Kidney (tissue), 14 donors: ENCODE measurements around the gene PLCB1. TPM values are rescaled to one million over a fixed set of nuclear protein-coding genes. Genes with fewer than 3 reads are reported as not detected.

Source experiments
- DNase-seq, 5 donors: peaks; one replicate each; pipeline ENCODE4 v3.0.0-alpha.2; 2013 to 2020
- FAIRE-seq: peaks from 2 replicates; lab custom pipeline; 2012; peaks lifted over from hg19 to GRCh38; lab: Jason Lieb, UNC
- H3K27ac ChIP-seq, 2 donors: one replicate each; pipeline ENCODE4 v1.7.0; 2013; ENCODE audit warnings: low read depth in 2 of 2, low read length in 2 of 2, inconsistent platforms in 1 of 2
- H3K27me3 ChIP-seq: one replicate; pipeline ENCODE4 v1.7.1; 2013; ENCODE audit warnings: low read length, inconsistent platforms; ENCODE audit not compliant: control insufficient read depth, insufficient read depth
- H3K36me3 ChIP-seq, 3 donors: one replicate each; pipeline versions ENCODE4 v1.7.0 to v1.7.1; 2013; ENCODE audit warnings: low read length in 3 of 3, control low read depth in 1 of 3, inconsistent platforms in 1 of 3; ENCODE audit not compliant: insufficient read depth in 3 of 3, control insufficient read depth in 2 of 3
- H3K4me1 ChIP-seq, 3 donors: one replicate each; pipeline versions ENCODE4 v1.7.0 to v1.7.1; 2013; ENCODE audit warnings: low read length in 3 of 3, inconsistent platforms in 1 of 3, low read depth in 1 of 3; ENCODE audit not compliant: control insufficient read depth in 2 of 3, insufficient read depth in 2 of 3
- H3K4me3 ChIP-seq, 3 donors: one replicate each; pipeline versions ENCODE4 v1.7.0 to v1.8.1; 2013; ENCODE audit warnings: low read length in 3 of 3, control low read depth in 1 of 3, inconsistent platforms in 1 of 3
- H3K9ac ChIP-seq, 3 donors: one replicate each; pipeline versions ENCODE4 v1.7.0 to v1.7.1; 2013; ENCODE audit warnings: low read length in 3 of 3, control low read depth in 1 of 3, inconsistent platforms in 1 of 3
- H3K9me3 ChIP-seq, 3 donors: one replicate each; pipeline versions ENCODE4 v1.7.0 to v1.7.1; 2013; ENCODE audit warnings: low read length in 3 of 3, control low read depth in 1 of 3, inconsistent platforms in 1 of 3; ENCODE audit not compliant: control insufficient read depth in 2 of 3, insufficient read depth in 1 of 3
- intact Hi-C: fragments of 100-400 bp; cut with DNase I; formaldehyde crosslinking; loops from one replicate; pipeline ENCODE4 v1.11.1; 2022
- polyA plus RNA-seq: library from polyadenylated mRNA; stranded (reverse); fragments of 350-450 nt; fragmentation: Illumina TruSeq; extraction: RNeasy Lipid Tissue Mini Kit (QIAGEN cat#74804); gene quantifications from one replicate; pipeline ENCODE4 v1.2.3, GENCODE V29; 2014; ENCODE audit warnings: low read depth, low replicate concordance; ENCODE audit not compliant: insufficient read depth
- total RNA-seq: library from RNA; stranded (reverse); fragmentation: NEBNext Ultra II Directional; extraction: Animal tissue kit (Norgen Biotek cat#: 25700); gene quantifications from one replicate; pipeline ENCODE4 v1.2.1, GENCODE V29; 2021
- TF ChIP-seq, protein P1 (sequence below): IDR thresholded peaks from 3 replicates; pipeline ENCODE4 v1.5.1; 2012; ENCODE audit warnings: mild to moderate bottlenecking, moderate library complexity, borderline replicate concordance; ENCODE audit not compliant: insufficient read depth; ENCODE audit errors: extremely low read depth
- donor health status: control.
- donor health status: control.
- donor health status: control.
- donor health status: control.
- donor health status: control.
- donor health status: DM: yes; HTN: yes; CAD: no.
- donor health status: Normal renal cell carcinoma (clear cell type).

PLCB1 gene
- total and polyA plus RNA-seq, 2 donors from 2014 or later, result 9.4 to 107 TPM

DNA sequence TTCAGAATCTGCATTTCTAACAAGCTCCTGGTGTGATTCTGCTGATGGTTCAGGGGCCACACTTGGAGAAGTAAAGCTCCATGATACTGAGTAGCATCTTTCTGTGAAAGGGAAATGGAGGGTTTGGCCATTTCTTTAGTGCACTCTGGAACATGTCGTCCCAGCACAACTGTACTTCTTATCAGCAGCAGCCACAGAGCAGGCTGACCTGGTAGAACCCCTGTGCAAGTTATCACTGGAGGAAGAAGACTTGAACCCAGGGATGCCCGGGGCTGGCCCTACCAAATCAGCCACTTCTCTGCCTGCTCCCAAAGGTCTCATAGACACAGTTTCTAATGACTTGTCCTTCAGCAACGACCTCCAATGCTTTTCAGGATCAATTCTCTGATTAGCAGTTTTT is 582.1 kb downstream of the PLCB1 start:
- intact Hi-C loops, result loop anchor here (10.0 kb wide), 1 partner anchor 589 kb away; no protein-coding TSS in a partner anchor

DNA sequence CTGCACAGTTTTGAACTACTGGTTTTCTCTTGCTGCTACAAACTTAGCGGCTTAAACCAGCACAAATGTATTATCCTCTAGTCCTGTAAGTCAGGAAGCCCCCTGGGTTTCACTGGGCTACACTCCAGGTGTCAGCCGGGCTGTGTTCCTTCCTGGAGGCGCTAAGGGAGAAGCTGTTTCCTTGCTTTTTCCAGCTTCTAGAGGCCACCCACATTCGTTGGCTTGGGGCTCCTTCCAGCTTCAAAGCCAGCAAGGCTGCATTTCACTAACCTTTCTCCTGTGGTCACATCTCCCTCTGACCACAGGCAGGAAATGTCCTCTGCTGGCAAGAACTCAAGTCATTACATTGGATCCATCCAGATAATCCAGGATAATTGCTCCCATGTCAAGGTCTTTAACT is 586.2 kb downstream of the PLCB1 start:
- intact Hi-C loops, result loop anchor here (10.0 kb wide), 1 partner anchor 593 kb away; no protein-coding TSS in a partner anchor
- no peaks in the 10 kb centered on the region for H3K4me1 ChIP-seq
- DNase-seq, result no peak

More for the DNA sequence above, 582.1 kb downstream of the PLCB1 start:
- H3K4me1 ChIP-seq, result no peaks in the 10 kb centered on the region
- no peak overlapping the region for H3K4me3 ChIP-seq
- H3K9me3 ChIP-seq, result no peaks in the 10 kb centered on the region
- no peaks in the 10 kb centered on the region for H3K27me3 ChIP-seq
- no peak overlapping the region for H3K27ac ChIP-seq
- DNase-seq (no peak), FAIRE-seq (no peak)
- H3K36me3 ChIP-seq, result no peaks in the 10 kb centered on the region
- TF ChIP-seq, protein P1, sequence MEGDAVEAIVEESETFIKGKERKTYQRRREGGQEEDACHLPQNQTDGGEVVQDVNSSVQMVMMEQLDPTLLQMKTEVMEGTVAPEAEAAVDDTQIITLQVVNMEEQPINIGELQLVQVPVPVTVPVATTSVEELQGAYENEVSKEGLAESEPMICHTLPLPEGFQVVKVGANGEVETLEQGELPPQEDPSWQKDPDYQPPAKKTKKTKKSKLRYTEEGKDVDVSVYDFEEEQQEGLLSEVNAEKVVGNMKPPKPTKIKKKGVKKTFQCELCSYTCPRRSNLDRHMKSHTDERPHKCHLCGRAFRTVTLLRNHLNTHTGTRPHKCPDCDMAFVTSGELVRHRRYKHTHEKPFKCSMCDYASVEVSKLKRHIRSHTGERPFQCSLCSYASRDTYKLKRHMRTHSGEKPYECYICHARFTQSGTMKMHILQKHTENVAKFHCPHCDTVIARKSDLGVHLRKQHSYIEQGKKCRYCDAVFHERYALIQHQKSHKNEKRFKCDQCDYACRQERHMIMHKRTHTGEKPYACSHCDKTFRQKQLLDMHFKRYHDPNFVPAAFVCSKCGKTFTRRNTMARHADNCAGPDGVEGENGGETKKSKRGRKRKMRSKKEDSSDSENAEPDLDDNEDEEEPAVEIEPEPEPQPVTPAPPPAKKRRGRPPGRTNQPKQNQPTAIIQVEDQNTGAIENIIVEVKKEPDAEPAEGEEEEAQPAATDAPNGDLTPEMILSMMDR, result no peak
- no peak overlapping the region for H3K9ac ChIP-seq

GRCh38 chr20:8720089-8720488 is 588.0 kb downstream of the PLCB1 start:
- H3K27me3 ChIP-seq, result no peaks in the 10 kb centered on the region
- no peak overlapping the region for H3K9ac ChIP-seq
- FAIRE-seq (no peak), DNase-seq (peak in 1 of 5 donors; percentile 5)
- intact Hi-C loops, result loop anchor here (5.0 kb wide), 1 partner anchor 683 kb away; no protein-coding TSS in a partner anchor
- TF ChIP-seq, protein P1, result no peak
- H3K27ac ChIP-seq, result no peak overlapping the region
- H3K36me3 ChIP-seq, result no peaks in the 10 kb centered on the region
- H3K9me3 ChIP-seq, result no peaks in the 10 kb centered on the region
- no peaks in the 10 kb centered on the region for H3K4me1 ChIP-seq
- no peak overlapping the region for H3K4me3 ChIP-seq

More for the DNA sequence above, 586.2 kb downstream of the PLCB1 start:
- Histone ChIP-seq H3K4me3 (no peak overlapping the region), H3K9ac (no peak overlapping the region), H3K36me3 (no peaks in the 10 kb centered on the region), H3K27ac (no peak overlapping the region), H3K27me3 (no peaks in the 10 kb centered on the region), H3K9me3 (no peaks in the 10 kb centered on the region)
- no peak for FAIRE-seq
- TF ChIP-seq, protein P1, result no peak

DNA sequence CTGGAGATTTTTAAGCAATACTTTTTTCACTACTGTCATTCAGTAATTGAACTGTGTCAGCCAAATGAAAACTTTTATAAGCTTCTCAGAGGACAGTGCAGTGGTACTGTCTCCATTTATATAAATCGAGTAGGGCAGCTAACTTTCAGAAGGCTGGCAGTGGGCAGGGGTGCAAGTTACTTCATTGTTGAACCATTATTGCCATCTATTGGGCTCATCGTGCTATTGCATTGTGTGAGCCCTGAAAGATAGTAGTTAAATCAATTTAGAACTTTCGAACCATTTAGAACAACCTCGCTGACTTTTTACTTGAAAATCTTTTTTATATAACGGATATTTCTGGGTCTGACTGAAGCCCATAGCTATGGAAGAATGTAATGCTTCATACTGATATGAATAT is 589.0 kb downstream of the PLCB1 start:
- Histone ChIP-seq H3K4me3 (no peak overlapping the region), H3K27ac (no peak overlapping the region), H3K9me3 (no peaks in the 10 kb centered on the region), H3K27me3 (no peaks in the 10 kb centered on the region), H3K4me1 (no peaks in the 10 kb centered on the region), H3K9ac (no peak overlapping the region), H3K36me3 (no peaks in the 10 kb centered on the region)
- TF ChIP-seq, protein P1, result peak; percentile 77
- peak in 4 of 5 donors; percentile 43 to 83 (median 68) for DNase-seq
- peak; percentile 45 for FAIRE-seq
- intact Hi-C loops, result loop anchor here (5.0 kb wide), 1 partner anchor 684 kb away; no protein-coding TSS in a partner anchor
